Activated gamma-delta T cell treated with Interleukin-2 at 50 U/mL for 16 hours (primary cell): Measurements from ENCODE around the gene TM4SF20.

Experiments
- DNase-seq: peaks from one replicate; pipeline ENCODE4 v3.0.0-alpha.2; 2020

Gene TM4SF20

GRCh38 chr2:227317834-227318233, 61.3 kb downstream of the TM4SF20 start:
- no peak for DNase-seq

GRCh38 chr2:227313310-227313709, 65.8 kb downstream of the TM4SF20 start:
- no peak for DNase-seq

GRCh38 chr2:227312579-227312978, 66.5 kb downstream of the TM4SF20 start:
- DNase-seq, result no peak
